T follicular helper cell (primary cell): ENCODE data around the gene CARD6.
"Not testable (repeated sequence)": the region's sequence is repeated elsewhere in the genome, so short reads cannot be mapped to it uniquely, and the experiment has no call there.

Source experiments
- DNase-seq: peaks from one replicate; pipeline ENCODE4 v3.0.0-alpha.2; 2020; ENCODE audit warnings: low read depth

The CARD6 gene

GRCh38 chr5:40873286-40873880, 32.2 kb downstream of the CARD6 start:
- DNase-seq: no peak

GRCh38 chr5:40875958-40876357, 34.8 kb downstream of the CARD6 start:
- no peak for DNase-seq

GRCh38 chr5:40877371-40877988, 36.3 kb downstream of the CARD6 start:
- no peak for DNase-seq

- no peak for DNase-seq
Measured at GRCh38 chr5:40879163-40879942, 38.2 kb downstream of the CARD6 start.

- DNase-seq: no peak
Measured at GRCh38 chr5:40882291-40882690, 41.1 kb downstream of the CARD6 start.

GRCh38 chr5:40883051-40883450, 41.9 kb downstream of the CARD6 start:
- not testable (repeated sequence) for DNase-seq

- not testable (repeated sequence) for DNase-seq
Measured at GRCh38 chr5:40895440-40896425, 54.6 kb downstream of the CARD6 start.

- no peak for DNase-seq
Measured at GRCh38 chr5:40904205-40904993, 63.2 kb downstream of the CARD6 start.

GRCh38 chr5:40904994-40905306, 63.8 kb downstream of the CARD6 start:
- DNase-seq: no peak

GRCh38 chr5:40906351-40906751, 65.2 kb downstream of the CARD6 start:
- DNase-seq: no peak

GRCh38 chr5:40909264-40909663, 68.1 kb downstream of the CARD6 start, which contains the start of gene C7:
Gene C7 (plus strand): TSS chr5:40909497. CDS start chr5:40909611, 114 bp downstream.
- DNase-seq: no peak

GRCh38 chr5:40909723-40910122, 68.6 kb downstream of the CARD6 start:
- DNase-seq: no peak
